HEK293 (cell line): ENCODE measurements around the gene BDH1.

ENCODE experiments used
- CTCF ChIA-PET: fragments of 350-600 bp; formaldehyde crosslinking; extraction: SDS; loops from one replicate; lab custom pipeline; 2021; ENCODE audit warnings: antibody characterized with exemption; lab: Yijun Ruan, JAX
- POLR2A ChIA-PET: fragments of 300-600 bp; formaldehyde crosslinking; extraction: SDS; loops from one replicate; lab custom pipeline; 2020; ENCODE audit warnings: antibody characterized with exemption, inconsistent platforms; lab: Yijun Ruan, JAX
- H3K27ac ChIP-seq: fragments of 200-500 bp; sonication (Bioruptor generic); 2 replicates; pipeline ENCODE4 v1.5.1; 2014; ENCODE audit warnings: low read depth, low read length, control low read depth, inconsistent platforms; ENCODE audit errors: extremely low read depth
- H3K36me3 ChIP-seq, 2 experiments: fragments of 200-500 bp in 1 of 2; sonication (Bioruptor generic) in 1 of 2; 1 replicate in 1 of 2; 2 replicates in 1 of 2; pipeline ENCODE4 v1.5.1; 2014 to 2017; ENCODE audit warnings: inconsistent platforms in 2 of 2, low read length in 2 of 2; ENCODE audit not compliant: control insufficient read depth in 2 of 2, insufficient read depth in 1 of 2
- H3K4me1 ChIP-seq: fragments of 200-500 bp; sonication (Bioruptor generic); 2 replicates; pipeline ENCODE4 v1.5.1; 2014; ENCODE audit warnings: mild to moderate bottlenecking, low read length, inconsistent platforms; ENCODE audit not compliant: control insufficient read depth, insufficient read depth
- H3K4me3 ChIP-seq: 2 replicates; pipeline ENCODE4 v1.5.1; 2011; ENCODE audit warnings: low read depth, mild to moderate bottlenecking, control low read depth, low read length, moderate library complexity
- H3K9me3 ChIP-seq: fragments of 200-500 bp; sonication (Bioruptor generic); 2 replicates; pipeline ENCODE4 v1.5.1; 2014; ENCODE audit warnings: low read depth, low read length, inconsistent platforms; ENCODE audit not compliant: control insufficient read depth, insufficient read depth
- GLIS1 ChIP-seq: fragments of 450-650 bp; formaldehyde crosslinking; IDR thresholded peaks from 2 replicates; pipeline ENCODE4 v1.5.1; 2016; ENCODE audit warnings: missing biosample characterization, missing genetic modification characterization
- HOXD13 ChIP-seq: sonication (generic); formaldehyde crosslinking; IDR thresholded peaks from 2 replicates; pipeline ENCODE4 v1.8.0; 2022; ENCODE audit warnings: missing genetic modification reagents, borderline replicate concordance
- IKZF3 ChIP-seq: fragments of 450-650 bp; IDR thresholded peaks from 2 replicates; pipeline ENCODE4 v1.5.0; 2018; ENCODE audit warnings: missing biosample characterization, mild to moderate bottlenecking, missing genetic modification characterization, moderate library complexity
- KLF10 ChIP-seq: fragments of 450-650 bp; IDR thresholded peaks from 2 replicates; pipeline ENCODE4 v1.5.1; 2018; ENCODE audit warnings: missing biosample characterization, mild to moderate bottlenecking, missing genetic modification characterization
- OVOL3 ChIP-seq: fragments of 450-650 bp; formaldehyde crosslinking; IDR thresholded peaks from 2 replicates; pipeline ENCODE4 v1.5.1; 2016; ENCODE audit warnings: missing biosample characterization, missing genetic modification characterization
- PRDM4 ChIP-seq: fragments of 450-650 bp; formaldehyde crosslinking; IDR thresholded peaks from 2 replicates; pipeline ENCODE4 v1.5.1; 2017; ENCODE audit warnings: missing biosample characterization, missing genetic modification characterization
- SCRT2 ChIP-seq: fragments of 450-650 bp; formaldehyde crosslinking; IDR thresholded peaks from 2 replicates; pipeline ENCODE4 v1.5.1; 2016; ENCODE audit warnings: missing biosample characterization, missing genetic modification characterization
- ZBTB8A ChIP-seq: fragments of 450-650 bp; formaldehyde crosslinking; IDR thresholded peaks from 2 replicates; pipeline ENCODE4 v1.5.1; 2016; ENCODE audit warnings: missing biosample characterization, missing genetic modification characterization
- ZFP37 ChIP-seq: fragments of 450-650 bp; formaldehyde crosslinking; IDR thresholded peaks from 2 replicates; pipeline ENCODE4 v1.5.1; 2016; ENCODE audit warnings: missing biosample characterization, missing genetic modification characterization
- ZNF184 ChIP-seq: fragments of 450-650 bp; IDR thresholded peaks from 2 replicates; pipeline ENCODE4 v1.5.1; 2018; ENCODE audit warnings: missing biosample characterization, mild to moderate bottlenecking, missing genetic modification characterization
- ZNF19 ChIP-seq: fragments of 450-650 bp; formaldehyde crosslinking; IDR thresholded peaks from 2 replicates; pipeline ENCODE4; 2016; ENCODE audit warnings: missing biosample characterization, missing genetic modification characterization, low read depth
- ZNF280C ChIP-seq: fragments of 450-650 bp; formaldehyde crosslinking; IDR thresholded peaks from 2 replicates; pipeline ENCODE4 v1.5.1; 2016; ENCODE audit warnings: missing biosample characterization, missing genetic modification characterization
- ZNF302 ChIP-seq: fragments of 450-650 bp; formaldehyde crosslinking; IDR thresholded peaks from 2 replicates; pipeline ENCODE4 v1.5.1; 2016; ENCODE audit warnings: missing biosample characterization, missing genetic modification characterization, low read depth
- ZNF510 ChIP-seq: fragments of 450-650 bp; formaldehyde crosslinking; IDR thresholded peaks from 2 replicates; pipeline ENCODE4 v1.5.1; 2018; ENCODE audit warnings: mild to moderate bottlenecking, missing genetic modification characterization, missing biosample characterization; ENCODE audit not compliant: insufficient replicate concordance
- ZNF571 ChIP-seq: fragments of 450-650 bp; formaldehyde crosslinking; IDR thresholded peaks from 2 replicates; pipeline ENCODE4 v1.5.0; 2017; ENCODE audit warnings: missing biosample characterization, missing genetic modification characterization
- ZNF623 ChIP-seq: fragments of 450-650 bp; formaldehyde crosslinking; IDR thresholded peaks from 2 replicates; pipeline ENCODE4 v1.5.1; 2016; ENCODE audit warnings: missing biosample characterization, missing genetic modification characterization
- ZNF626 ChIP-seq: fragments of 450-650 bp; sonication (Bioruptor Pico); formaldehyde crosslinking; IDR thresholded peaks from 2 replicates; pipeline ENCODE4 v1.5.1; 2018; ENCODE audit warnings: missing biosample characterization, missing genetic modification characterization, inconsistent platforms
- ZNF660 ChIP-seq: fragments of 450-650 bp; IDR thresholded peaks from 2 replicates; pipeline ENCODE4 v1.5.1; 2018; ENCODE audit warnings: missing biosample characterization, mild to moderate bottlenecking, missing genetic modification characterization
- TF ChIP-seq, protein P1 (sequence below): fragments of 450-650 bp; formaldehyde crosslinking; conservative IDR thresholded peaks from 2 replicates; pipeline ENCODE4 v1.5.1; 2016; ENCODE audit warnings: low read depth, missing biosample characterization, missing genetic modification characterization
- TF ChIP-seq, protein P2 (sequence below): fragments of 450-650 bp; formaldehyde crosslinking; IDR thresholded peaks from 2 replicates; pipeline ENCODE4 v1.5.1; 2016; ENCODE audit warnings: missing biosample characterization, missing genetic modification characterization
- TF ChIP-seq, protein P3 (sequence below): fragments of 450-650 bp; formaldehyde crosslinking; IDR thresholded peaks from 2 replicates; pipeline ENCODE4; 2016; ENCODE audit warnings: missing biosample characterization, missing genetic modification characterization

Gene BDH1

GRCh38 chr3:197484204-197484901 lies 71.4 kb downstream of the BDH1 start:
- no peaks in the 10 kb centered on the region for H3K9me3 ChIP-seq
- TF ChIP-seq PRDM4 (tag by site-specific recombination) (no peak), HOXD13 (CRISPR knock-in tag) (no peak)
- POLR2A ChIA-PET = no interaction called here

DNA sequence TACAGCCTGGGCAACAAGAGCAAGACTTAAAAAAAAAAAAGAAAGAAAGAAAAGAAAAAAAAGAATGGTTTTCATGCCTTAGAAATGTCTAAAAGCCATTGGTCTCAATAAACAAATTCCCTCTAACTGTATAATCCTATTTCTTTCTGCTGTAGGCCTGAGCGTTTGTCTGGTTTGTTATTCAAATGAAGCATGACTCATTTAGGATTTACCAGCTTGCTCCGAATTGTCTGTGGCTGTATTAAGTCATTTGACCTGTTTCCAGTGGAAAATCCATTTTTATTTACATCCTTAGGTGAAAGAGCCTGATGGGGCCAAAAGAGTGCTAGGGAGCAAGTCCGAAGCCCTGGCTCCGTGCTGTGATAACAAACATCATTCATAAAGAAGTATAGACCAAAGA lies 73.8 kb downstream of the BDH1 start:
- no peaks in the 10 kb centered on the region for H3K4me1 ChIP-seq
- POLR2A ChIA-PET = no interaction called here
- CTCF ChIA-PET = no interaction called here
- H3K27ac ChIP-seq = no peak overlapping the region
- H3K36me3 ChIP-seq = no peaks in the 10 kb centered on the region
- no peak for TF ChIP-seq ZNF623 (tag by site-specific recombination)
- TF ChIP-seq KLF10 (tag by site-specific recombination) = no peak
- no peak for TF ChIP-seq GLIS1 (tag by site-specific recombination)
- no peak for TF ChIP-seq ZFP37
- TF ChIP-seq, protein P1, sequence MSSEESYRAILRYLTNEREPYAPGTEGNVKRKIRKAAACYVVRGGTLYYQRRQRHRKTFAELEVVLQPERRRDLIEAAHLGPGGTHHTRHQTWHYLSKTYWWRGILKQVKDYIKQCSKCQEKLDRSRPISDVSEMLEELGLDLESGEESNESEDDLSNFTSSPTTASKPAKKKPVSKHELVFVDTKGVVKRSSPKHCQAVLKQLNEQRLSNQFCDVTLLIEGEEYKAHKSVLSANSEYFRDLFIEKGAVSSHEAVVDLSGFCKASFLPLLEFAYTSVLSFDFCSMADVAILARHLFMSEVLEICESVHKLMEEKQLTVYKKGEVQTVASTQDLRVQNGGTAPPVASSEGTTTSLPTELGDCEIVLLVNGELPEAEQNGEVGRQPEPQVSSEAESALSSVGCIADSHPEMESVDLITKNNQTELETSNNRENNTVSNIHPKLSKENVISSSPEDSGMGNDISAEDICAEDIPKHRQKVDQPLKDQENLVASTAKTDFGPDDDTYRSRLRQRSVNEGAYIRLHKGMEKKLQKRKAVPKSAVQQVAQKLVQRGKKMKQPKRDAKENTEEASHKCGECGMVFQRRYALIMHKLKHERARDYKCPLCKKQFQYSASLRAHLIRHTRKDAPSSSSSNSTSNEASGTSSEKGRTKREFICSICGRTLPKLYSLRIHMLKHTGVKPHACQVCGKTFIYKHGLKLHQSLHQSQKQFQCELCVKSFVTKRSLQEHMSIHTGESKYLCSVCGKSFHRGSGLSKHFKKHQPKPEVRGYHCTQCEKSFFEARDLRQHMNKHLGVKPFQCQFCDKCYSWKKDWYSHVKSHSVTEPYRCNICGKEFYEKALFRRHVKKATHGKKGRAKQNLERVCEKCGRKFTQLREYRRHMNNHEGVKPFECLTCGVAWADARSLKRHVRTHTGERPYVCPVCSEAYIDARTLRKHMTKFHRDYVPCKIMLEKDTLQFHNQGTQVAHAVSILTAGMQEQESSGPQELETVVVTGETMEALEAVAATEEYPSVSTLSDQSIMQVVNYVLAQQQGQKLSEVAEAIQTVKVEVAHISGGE (tag by site-specific recombination) = no peak
- no peak for TF ChIP-seq ZNF626 (tag by site-specific recombination)
- no peak for TF ChIP-seq IKZF3 (tag by site-specific recombination)
- TF ChIP-seq ZNF302 (tag by site-specific recombination) = no peak
- TF ChIP-seq ZNF19 (tag by site-specific recombination) = no peak
- TF ChIP-seq ZNF510 (tag by site-specific recombination) = no peak
- TF ChIP-seq OVOL3 (tag by site-specific recombination) = no peak
- no peak for TF ChIP-seq ZNF280C (tag by site-specific recombination)
- TF ChIP-seq, protein P2, sequence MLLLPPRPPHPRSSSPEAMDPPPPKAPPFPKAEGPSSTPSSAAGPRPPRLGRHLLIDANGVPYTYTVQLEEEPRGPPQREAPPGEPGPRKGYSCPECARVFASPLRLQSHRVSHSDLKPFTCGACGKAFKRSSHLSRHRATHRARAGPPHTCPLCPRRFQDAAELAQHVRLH (tag by site-specific recombination) = no peak
- no peak for TF ChIP-seq ZNF571
- TF ChIP-seq SCRT2 (tag by site-specific recombination) = no peak
- no peak for TF ChIP-seq ZNF660 (tag by site-specific recombination)
- TF ChIP-seq ZBTB8A (tag by site-specific recombination) = no peak
- no peak for TF ChIP-seq ZNF184 (tag by site-specific recombination)
- TF ChIP-seq, protein P3, sequence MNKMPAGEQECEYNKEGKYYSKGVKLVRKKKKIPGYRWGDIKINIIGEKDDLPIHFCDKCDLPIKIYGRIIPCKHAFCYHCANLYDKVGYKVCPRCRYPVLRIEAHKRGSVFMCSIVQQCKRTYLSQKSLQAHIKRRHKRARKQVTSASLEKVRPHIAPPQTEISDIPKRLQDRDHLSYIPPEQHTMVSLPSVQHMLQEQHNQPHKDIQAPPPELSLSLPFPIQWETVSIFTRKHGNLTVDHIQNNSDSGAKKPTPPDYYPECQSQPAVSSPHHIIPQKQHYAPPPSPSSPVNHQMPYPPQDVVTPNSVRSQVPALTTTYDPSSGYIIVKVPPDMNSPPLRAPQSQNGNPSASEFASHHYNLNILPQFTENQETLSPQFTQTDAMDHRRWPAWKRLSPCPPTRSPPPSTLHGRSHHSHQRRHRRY (tag by site-specific recombination) = no peak
- no peaks in the 10 kb centered on the region for H3K9me3 ChIP-seq
- H3K4me3 ChIP-seq = no peak overlapping the region

More at GRCh38 chr3:197484204-197484901, 71.4 kb downstream of the BDH1 start:
- CTCF ChIA-PET = interaction anchor here (0.6 to 0.8 kb wide), 2 partner anchors 31 to 111 kb away, joined by 3 to 4 read pairs; no protein-coding TSS in a partner anchor
- Histone ChIP-seq H3K4me3 (no peak overlapping the region), H3K36me3 (no peaks in the 10 kb centered on the region), H3K4me1 (no peaks in the 10 kb centered on the region), H3K27ac (no peak overlapping the region)
